HG03571 (cell line): ENCODE measurements around the gene CIB1.
A peak's percentile ranks its signal among the peaks of the same experiment; 100 is the strongest.
"Not testable (repeated sequence)": the region's sequence is repeated elsewhere in the genome, so short reads cannot be mapped to it uniquely, and the experiment has no call there.

Source experiments
- ATAC-seq: cut with Tn5 transposase; IDR thresholded peaks from one replicate; pipeline ENCODE4 v1.9.1; 2021; ENCODE audit not compliant: unreplicated experiment

CIB1 gene

DNA sequence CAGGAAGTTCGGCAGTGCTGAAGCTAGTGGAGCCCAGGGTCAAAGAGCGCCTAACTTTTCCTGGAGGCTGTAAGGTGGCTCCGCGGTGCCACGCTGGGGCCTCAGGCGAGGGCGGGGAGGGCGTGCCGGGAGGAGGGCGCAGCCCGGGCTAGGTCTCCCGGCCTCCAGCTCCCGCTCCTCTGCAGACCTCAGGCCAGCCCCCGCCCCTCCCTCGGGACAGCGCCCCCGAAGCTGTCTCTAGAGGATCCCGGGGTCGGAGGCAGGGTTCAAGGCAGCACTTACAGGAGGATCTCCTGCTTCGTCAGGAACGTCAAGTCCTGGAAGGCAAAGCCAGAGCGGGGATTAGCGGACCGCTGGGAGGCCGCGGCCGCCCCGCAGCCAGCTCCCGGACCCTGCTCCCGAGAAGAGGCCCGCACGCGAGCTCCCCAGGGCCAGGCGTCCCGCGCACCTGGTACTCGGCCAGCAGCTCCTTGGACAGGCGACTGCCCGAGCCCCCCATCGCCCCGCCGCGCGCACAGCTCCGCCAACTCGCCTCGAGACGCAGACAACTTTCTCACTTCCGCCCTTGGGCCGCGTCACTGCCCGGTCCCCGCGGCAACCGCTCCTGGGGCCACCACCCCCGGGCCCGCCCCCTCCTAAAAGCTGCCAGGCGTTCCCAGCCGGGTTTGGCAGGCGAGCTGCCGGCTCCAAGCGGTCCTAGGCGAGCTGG is at the start of gene CIB1:
Gene CIB1, minus strand, starts transcription at position 555 of the 709 bp plus-strand sequence. Its CDS starts 56 bp downstream, at position 499.
- peak; percentile 87 for ATAC-seq

DNA sequence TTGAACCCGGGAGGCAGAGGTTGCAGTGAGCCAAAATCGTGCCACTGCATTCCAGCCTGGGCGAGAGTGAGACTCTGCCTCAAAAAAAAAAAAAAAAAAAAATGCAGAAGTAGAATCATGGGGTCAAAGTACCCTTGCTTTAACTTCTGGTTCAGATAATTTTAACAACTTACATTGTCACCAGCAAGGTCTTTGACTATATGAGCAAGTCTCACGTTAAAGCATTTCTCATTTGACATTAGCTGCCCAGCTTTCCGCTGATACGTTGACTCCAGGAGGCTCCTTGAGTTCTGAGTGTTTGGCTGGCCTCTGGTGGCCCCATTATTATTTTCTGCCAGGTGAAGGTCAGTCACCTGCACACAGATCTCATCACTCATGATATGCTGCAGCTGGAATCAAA is 47.9 kb upstream of the CIB1 start:
- not testable (repeated sequence) for ATAC-seq

DNA sequence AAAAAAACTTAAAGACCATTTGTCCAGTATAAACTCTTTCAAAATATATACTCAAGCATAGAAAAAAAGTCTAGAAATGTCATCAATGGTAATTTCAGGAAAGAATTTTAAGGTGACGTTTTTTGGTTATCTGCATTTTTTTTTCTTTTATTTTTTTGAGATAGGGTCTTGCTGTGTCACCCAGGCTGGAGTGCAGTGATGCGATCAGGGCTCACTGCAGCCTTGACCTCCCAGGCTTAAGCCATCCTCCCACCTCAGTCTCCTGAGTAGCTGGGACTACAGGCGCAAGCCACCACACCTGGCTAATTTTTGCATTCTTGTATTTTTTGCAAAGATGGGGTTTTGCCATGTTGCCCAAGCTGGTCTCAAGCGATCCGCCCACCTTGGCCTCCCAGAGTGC is 47.0 kb upstream of the CIB1 start:
- not testable (repeated sequence) for ATAC-seq

DNA sequence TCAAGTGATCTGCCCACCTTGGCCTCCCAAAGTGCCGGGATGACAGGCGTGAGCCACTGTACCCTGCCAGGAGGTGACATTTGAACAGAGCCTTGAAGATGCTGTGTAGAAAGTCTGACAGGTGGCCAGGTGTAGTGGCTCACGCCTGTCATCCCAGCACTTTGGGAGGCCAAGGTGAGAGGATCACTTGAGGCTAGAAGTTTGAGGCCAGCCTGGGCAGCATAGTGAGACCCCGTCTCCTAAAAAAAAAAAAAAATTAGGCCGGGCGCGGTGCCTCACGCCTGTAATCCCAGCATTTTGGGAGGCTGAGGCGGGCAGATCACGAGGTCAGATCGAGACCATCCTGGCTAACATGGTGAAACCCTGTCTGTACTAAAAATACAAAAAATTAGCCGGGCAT is 44.7 kb upstream of the CIB1 start:
- not testable (repeated sequence) for ATAC-seq

DNA sequence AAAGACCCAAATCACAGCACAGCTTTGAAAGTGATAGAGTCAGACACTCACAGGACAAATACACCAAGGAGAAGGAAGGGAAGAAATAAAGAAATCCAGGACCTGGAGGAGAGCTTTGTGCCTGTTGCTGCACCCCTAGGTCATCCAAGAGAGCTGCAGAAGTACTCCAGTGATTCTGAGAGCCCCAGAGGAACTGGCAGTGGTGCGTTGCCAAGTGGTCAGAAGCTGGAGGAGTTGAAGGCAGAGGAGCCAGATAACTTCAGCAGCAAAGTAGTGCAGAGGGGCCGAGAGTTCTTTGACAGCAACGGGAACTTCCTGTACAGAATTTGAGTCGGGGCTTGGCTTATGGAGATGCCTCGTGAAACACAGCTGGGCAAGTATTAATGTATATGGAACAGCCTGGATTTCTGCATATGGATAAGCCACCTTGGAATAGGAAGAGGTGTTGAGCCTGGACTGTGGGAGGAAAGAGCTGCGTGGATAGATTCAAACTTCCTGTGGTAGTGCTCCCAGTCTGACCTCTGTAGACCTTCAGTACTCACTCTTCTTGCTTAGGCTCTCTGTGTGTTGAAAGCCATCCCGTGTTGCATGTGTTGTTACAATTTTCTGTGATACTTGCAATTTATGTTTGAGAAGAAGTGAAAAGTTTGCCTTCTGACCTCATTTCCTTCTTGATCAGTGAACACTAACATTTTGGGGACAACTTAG is 37.9 kb upstream of the CIB1 start:
- no peak for ATAC-seq

DNA sequence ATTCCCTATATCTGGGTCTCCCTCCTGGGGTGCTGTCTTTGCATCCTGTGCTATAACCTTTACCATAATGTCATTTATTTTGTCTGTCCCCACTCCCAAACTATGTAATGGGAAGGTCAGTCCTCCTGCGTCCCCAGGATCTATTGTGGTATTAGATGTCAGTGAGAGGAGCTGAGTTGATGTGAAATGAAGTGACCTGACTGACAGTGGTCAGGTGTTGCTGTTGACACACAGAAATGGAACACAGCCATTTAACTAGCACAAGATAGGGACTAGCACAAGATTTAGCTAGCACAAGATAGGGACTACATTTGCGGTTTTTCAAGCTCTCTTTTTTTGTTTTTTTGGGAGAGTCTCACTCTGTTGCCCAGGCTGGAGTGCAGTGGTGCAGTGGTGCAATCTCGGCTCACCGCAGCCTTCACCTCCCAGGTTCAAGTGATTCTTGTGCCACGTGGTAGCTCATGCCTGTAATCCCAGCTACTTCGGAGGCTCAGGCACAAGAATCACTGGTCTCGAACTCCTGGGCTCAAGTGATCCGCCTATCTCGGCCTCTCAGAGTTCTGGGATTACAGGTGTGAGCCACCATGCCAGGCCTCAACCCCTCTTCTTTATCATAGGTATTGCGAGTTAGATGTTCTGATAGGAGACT is 36.9 kb upstream of the CIB1 start:
- ATAC-seq = no peak

DNA sequence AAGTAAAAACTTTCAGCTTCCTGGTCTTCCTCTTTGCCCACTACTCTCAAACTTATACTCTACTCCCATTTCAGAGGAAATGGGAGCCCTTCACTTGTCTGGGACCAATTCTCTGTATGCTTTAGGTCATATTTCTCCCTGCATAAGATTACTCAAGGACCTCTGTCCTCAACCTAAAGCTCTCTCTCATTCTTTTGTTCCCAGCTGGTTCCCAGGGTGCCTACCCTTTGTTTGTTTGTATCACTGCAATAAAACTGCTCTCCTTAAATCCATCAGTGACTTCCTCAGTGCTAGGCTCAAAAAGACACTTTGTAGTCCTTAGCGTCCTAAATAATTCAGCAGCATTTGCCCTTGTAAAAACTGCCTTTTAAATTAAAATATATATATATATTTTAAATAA is 34.7 kb upstream of the CIB1 start:
- no peak for ATAC-seq

DNA sequence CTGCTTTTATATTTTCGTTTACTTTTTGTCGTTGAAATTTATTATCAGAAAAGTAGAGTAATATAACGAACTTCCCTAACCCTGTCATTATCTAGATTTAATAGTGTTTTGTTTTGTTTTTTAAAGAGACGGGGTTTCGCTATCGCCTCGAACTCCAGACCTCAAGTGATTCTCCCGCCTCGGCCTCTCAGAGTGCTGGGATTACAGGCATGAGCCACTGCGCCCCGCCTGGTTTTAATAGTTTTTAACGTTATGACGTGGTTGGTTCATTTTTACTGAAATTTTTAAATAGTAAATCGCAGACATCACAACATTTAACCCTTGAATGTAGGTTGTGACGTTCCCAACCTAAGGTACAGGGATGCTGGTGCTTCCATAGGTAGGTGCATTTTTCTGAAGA is 32.7 kb upstream of the CIB1 start:
- ATAC-seq = no peak

DNA sequence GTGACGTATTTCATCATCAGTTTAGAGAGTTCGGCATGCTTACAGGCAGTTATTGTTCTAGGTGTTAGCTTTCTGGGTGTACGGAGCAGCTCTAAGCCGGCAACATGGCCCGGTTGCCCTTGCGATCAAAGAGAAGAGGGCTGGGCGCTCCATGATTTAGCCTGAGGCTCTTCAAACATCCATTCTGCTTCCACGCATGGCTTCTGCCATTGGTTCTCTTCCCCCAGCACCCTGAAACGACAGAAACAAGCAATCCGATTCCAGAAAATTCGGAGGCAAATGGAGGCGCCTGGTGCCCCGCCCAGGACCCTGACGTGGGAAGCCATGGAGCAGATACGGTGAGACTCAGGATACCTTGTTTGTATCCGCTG is 32.3 kb upstream of the CIB1 start:
- ATAC-seq = peak; percentile 9

DNA sequence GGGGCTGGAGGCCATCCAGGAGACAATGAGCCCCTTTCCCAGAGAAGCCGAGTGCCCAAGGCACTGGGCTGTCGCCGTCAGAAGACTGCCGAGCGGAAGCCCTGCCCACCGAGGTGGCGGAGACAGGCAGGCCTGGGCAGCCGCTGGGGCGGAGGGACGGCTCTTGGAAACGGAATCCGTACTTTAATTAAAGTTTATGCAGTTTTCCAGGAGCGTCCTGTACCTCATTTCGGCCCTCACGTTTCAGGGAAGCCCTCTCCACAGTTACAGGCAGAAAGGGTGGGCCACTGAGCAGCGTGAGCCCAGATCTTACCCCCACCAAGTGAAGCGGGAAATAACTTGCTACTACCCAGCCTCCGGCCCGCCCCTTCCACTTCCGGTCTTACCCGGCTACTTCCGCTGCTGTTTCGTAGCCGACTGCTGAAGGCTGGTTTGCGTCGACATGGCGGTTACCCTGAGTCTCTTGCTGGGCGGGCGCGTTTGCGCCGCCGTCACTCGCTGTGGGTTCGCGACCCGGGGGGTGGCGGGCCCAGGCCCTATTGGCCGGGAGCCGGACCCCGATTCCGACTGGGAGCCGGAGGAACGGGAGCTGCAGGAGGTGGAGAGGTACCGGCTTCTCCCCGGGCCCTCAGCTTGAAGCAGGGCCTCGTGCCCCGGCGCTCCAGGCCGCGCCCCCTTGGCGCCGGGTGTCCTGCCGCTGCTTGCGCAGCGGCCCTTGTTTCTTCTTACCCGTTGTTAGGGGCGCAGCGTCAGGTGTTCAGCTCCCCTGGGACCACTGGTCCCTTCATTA is 31.7 kb upstream of the CIB1 start, which contains the start of gene NGRN:
Gene NGRN, plus strand, starts transcription at position 402 of the 790 bp plus-strand sequence. Its CDS starts 41 bp downstream, at position 443.
- peak; percentile 85 for ATAC-seq

DNA sequence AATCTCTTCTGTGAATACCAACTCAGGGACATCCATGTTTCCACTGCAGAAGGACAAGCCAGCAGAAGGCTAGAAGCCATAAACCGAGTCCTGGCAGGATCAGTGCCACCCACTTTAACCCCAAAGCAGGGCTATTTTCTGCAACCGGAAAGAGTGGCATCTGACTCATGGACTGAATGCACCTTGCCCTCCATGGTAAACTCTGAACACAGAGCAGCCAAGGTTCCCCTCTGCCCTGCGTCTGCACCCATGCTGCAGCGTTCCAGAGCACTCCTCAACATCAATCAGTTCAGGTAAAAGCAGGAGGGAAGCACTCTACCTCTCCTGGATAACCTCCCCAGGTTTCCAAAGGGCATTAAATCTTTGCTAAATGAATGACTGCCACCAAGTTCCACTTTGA is 30.9 kb upstream of the CIB1 start:
- no peak for ATAC-seq

DNA sequence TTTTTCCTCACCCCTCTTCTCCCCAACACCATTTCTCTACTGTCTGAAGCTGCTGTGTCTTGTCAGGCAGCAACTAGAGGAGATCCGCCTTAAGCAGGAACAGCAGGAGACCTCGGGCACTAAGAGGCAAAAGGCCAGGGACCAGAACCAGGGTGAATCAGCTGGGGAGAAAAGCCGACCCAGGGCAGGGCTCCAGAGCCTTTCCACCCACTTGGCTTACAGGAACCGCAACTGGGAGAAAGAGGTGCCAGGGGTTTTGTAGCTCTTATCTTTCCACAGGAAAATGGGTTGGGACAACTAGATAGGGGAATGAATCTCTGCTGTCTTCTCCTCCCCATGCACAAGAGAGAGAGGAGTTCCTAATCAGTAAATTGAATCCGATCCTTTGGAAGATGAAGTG is 28.7 kb upstream of the CIB1 start:
- no peak for ATAC-seq

DNA sequence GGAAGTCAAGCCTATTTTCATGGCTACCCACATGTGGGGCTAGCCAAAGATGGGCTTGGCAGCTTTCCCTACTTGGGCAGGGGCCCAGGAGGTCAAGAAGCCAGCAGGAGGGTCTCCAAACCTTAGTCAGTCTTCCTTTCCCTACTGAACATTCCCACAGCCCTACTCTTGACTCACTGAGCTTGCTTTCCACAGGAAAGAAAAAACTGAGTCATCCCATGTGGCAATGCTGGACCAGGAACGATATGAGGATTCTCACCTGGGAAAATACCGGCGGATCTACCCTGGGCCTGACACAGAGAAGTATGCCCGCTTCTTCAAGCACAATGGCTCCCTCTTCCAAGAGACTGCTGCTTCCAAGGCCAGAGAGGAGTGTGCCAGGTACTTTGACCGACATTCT is 28.1 kb upstream of the CIB1 start:
- no peak for ATAC-seq

DNA sequence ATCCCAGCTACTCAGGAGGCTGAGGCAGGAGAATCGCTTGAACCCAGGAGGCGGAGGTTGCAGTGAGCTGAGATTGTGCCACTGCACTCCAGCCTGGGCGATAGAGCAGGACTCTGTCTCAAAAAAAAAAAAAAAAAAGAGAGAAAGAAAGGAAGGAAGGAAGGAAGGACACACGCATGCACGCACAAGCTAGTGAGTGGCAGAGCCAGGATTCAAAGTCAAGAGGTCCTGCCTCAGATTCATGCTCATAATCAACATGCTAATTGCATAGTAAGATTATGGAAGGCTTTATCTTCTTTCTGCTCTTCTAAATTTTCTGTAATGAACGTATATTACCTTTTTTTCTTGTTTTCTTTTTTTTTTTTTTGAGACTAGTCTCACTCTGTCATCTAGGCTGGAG is 27.0 kb upstream of the CIB1 start:
- ATAC-seq = not testable (repeated sequence)

DNA sequence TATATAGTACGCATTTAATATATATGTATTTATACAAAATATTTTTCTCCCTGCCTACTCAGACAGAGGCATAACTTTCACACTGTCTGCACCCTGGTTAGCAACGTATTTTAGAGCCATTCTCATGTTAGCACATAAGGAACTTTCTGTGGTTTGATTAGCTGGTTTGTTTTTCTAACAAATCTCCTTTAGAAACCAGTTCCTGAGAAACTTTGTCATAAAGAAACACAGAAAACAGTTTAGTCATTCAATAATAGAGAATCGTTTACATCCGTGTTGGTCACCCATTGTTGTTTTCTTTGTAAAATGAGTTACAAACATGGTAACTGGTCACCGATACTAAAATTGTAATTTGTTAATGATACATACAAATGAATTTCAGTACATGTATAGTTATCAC is 25.8 kb upstream of the CIB1 start:
- peak; percentile 72 for ATAC-seq

DNA sequence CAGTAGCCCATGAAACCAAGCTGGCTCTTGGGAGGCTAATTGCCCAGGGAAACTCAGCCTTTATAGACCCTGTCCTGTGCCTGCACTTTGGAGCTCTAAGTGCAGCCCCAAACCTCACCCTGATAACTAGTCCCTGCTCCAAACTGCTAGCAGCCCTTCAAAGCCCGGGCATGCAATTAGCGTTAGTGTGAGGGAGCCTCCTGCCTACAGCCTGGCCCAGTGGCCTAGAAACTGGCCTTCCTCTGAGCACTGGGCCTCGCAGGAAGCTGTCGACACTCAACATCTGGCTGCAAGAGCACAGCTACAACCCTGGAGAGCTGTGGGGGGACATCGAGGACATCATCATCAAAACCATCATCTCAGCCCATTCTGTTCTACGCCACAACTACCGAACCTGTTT is 24.0 kb upstream of the CIB1 start:
- no peak for ATAC-seq

DNA sequence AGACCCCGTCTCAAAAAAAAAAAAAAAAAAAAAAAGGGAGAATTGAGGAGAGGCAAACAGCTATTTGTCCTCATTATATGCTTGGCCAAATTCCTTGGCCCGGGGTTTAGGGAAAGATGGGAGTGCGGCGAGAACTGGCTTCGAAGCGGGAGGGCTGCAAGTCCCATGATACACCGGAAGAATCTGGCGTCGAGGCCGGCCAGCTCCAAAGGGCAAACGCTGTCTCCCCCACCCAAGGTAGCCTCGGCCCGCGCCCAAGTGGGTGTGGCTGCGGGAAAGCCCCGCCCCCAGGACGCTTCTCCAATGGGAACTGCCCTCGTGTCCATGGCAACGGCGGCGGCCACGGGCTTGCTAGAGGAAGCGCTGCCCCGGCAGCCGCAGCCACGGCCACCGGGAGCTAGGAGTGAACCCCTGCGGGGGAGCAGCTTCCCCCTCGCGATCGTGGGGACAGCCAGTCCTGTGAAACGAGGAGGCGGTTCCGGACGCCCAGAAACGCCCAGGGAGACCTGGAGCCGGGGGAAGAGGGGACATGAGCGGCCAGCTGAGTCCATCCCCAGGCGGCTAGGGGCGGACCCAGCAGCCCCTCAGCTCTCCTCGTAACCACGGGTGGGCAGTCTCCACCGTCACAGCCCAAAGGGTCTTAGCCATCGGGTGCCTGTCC is 15.6 kb upstream of the CIB1 start, which contains the start of gene TTLL13:
Gene TTLL13, plus strand, starts transcription at position 354 of the 661 bp plus-strand sequence. CDS start 1,075 bp downstream, outside the sequence.
- ATAC-seq = peak; percentile 75

DNA sequence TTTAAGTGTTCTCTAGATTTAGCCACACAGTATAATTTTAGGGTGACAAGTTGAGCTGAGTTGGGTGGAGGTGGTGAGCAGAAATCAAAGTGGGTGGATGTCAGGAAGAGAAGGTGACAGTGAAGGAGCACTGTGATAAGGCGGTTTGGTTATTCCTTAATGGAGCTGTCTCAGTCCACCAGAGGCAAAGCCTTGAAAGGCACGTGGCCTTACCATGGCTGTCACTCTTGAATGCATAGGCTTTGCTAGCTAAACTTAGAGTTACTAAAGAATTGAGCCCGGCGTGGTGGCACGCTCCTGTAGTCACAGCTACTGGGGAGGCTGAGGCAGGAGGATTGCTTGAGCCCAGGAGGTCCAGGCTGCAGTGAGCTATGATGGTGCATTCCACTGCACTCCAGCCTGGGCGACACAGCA is 15.1 kb upstream of the CIB1 start:
- ATAC-seq = no peak

DNA sequence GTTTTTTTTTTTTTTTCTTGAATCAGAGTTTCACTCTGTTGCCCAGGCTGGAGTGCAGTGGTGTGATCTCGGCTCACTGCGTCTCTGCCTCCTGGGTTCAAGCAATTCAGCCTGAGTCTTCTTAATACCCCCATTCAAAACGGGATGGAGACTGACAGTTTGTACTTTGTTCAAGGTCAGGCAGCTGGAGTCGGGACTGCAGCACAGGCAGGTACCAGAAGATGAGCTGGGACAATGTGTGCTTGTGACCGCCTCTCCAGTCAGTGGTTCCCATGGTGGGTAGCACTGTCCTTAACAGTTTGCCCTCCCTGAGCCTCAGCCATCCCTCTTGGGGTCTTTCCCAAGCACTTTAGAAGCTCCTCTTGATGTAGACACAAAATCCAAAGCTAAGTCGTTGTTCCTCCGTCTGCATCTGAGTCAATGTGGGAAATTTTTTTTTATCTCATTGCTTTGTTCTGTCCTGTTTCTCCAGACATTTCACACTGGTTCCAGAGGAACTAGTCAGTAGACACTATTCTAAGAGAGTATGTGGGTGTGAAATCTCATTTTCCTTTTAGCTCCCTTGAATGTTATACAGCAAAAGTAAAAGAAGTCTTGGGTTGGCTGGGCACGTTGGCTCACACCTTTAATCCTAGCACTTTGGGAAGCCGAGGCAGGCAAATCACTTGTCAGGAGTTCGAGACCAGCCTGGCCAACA is 10.3 kb upstream of the CIB1 start:
- ATAC-seq = no peak
